NK-92 treated with Interleukin-12 subunit alpha and Interleukin-12 subunit beta, amount 100 ng/mL, for 24 hours (cell line): ENCODE results near the gene ADH5.
"Not testable (repeated sequence)": the region's sequence is repeated elsewhere in the genome, so short reads cannot be mapped to it uniquely, and the experiment has no call there.

Source experiments
- DNase-seq: peaks from one replicate; lab custom pipeline; 2025; lab: John Stamatoyannopoulos, UW

Gene ADH5

DNA sequence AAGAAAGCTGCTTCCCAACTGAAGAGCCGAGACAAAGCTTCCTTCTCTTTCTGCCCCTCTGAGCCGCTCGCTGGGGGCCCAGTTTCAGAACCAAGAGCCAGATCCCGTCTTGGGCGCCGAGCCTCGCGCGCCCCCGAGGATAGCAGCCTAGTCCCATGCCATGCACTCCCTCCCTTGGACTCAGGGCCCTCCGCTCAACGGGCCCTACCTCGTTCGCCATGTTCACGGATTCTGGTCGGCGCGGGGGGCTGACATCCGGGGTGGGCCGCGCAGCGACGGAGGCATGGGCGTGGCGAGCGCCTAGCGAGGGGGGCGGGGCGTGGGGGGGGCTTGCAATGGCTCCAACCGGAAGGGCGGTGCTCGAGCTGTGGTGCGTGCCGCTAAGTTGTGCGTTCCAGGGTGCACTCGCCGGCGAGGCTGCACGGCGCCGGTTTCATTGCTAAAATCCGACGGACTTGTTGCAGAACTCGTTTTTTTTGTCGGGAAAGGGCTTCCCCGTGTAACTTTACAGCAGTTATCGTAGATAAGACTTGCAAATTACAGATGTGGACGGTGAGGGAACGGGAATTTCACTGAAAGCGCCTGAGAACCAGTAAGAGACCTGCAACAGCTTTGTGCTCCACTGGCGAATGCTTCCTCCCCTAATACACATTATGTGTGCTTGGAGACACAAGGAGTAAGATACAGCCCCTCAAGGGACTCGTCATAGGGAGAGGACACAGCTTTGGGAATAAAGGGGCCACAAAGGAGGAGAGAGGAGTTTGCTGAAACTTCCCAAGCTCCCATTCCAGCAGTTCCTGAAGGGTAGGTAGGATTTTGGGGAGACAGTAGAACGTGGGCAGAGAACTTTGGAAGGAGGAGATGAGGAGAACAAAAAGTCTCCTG, at the start of gene ADH5:
Gene ADH5, minus strand, starts transcription at position 308 of the 885 bp plus-strand sequence. Its CDS starts 88 bp downstream, at position 220.
- DNase-seq = peak; percentile 83

DNA sequence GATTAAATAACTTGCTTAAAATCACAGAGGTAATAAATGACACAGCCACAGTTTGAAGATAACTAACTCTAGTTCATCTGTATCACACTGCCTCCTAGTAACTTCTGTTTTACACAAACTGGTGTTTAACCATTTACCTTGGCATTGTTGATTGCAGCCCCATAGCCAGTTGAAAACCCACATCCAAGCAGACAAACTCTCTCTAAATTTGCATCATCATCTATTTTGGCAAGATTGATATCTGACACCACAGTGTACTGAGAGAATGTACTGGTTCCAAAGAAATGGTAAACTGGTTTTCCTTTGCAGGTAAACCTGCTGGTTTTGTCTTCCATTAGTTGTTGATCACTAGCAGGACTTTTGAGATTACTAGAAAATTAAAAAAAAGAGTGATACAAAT, 47.7 kb upstream of the ADH5 start:
- no peak for DNase-seq

DNA sequence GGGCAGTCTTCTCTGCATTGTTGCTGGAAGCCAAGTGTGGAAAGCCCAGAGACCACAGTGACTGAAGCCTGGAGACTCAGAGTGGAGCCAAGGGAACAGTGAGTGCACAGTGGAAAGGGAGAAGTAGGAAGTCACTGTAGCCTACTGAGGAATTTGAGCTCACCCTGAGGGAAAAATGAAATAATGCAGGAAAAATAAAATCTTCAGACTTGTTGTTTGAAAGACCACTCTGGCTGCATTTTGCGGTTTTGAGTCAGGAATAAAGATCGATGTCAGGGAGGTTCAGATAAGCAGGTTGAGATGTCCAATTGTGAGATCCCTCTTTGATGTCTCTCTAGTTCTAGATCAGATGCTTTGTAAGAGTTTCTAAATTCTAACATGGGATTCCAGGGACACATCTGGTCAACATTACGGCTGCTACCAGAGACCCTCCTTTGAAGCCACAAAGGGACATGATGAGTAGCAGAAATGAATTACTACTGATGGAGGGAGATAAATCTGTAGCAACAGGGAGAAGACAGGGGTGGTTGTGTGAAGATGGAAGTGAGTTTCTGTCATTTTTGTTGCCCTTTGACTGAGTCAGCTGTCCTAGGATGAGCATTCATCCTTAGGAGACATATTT, 47.1 kb upstream of the ADH5 start:
- no peak for DNase-seq

DNA sequence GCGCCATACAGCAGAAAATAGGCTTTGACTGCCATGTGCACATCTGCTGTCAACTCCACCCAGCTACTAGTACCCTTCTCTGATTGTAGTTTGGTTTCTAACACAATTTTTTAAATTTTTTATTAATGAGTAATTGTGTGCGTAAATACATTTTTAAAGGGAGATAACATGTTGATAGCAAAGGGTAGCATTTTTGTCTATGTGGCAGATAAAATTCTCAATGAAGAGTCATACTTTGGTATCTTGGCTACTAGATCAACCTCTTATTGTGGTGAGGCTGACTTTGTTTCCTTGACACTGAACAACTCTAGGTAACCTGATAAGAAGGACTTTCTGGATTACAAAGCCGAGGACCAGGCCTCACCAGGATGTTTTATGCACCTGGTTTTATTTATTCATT, 46.0 kb upstream of the ADH5 start:
- no peak for DNase-seq

DNA sequence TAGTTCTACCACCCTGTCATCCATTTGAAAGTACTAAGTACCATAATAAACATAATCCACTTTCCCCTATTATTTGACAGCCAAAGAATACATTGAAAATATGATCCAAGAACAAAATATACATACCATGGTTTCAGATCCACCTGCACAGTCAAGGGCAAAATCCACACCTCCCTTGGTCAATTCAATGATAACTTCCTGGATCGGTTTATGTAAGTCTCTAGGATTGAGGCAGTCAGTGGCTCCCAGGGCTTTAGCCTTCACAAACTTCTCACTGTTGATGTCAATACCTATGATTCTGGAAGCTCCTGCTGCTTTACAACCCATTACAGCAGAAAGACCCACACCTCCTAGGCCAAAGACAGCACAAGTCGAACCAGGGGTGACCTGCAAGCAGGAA, 42.8 kb upstream of the ADH5 start:
- no peak for DNase-seq

DNA sequence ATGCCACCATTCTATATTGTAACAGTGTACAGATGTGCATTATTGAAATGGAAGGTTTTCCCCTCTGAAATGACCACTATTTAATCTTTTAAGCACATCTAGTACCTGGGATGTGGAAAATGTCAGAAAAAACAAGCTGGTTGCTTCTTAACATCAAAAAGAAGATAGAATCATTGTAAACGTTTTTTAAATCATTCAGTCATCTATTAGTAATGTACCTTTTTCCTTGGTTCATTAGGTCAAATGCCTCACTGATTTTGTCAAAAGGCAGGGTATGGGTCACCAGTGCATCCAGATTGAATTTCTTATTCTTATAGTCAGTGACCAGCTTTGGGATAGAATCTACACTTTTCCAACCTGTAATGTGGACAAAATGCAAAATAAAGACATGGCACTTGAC, 37.8 kb upstream of the ADH5 start:
- DNase-seq = no peak

DNA sequence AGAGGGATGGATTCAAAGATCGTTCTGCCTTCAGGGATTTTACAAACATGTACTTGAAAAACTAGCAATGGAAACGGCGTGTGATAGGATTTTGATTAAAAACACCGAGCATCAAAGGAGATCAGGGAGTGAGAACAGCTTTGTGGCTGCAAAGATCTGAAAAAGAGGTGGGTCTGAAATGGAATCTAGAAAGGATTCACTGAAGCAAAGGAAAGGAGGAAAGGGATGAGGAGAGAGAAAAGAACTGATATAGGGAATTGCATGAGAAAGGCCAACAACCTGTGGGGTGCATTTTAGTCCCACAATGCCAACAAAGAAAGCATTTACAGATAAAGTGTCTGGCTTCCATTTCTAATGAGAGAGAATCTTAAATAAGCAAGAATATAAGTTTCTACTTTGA, 32.4 kb upstream of the ADH5 start:
- no peak for DNase-seq

DNA sequence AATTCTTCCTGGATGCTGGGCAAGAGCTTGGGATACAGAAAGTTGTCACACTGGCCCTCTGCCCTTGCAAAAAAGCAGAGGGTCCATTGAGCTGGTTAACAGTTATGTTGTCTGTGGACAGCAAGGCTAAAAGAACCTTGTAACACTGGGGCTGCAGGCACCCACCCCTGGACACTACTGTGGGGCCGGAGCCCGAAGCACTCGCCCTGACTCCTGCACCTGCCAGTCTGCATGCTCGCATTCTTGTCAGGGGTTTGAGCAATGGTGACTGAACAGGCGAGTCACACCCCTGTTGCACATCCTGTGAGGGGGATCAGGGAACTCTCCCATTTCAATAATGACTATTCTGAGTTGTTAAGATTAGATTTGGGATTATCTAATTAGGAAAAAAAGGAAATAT, 31.9 kb upstream of the ADH5 start:
- no peak for DNase-seq

DNA sequence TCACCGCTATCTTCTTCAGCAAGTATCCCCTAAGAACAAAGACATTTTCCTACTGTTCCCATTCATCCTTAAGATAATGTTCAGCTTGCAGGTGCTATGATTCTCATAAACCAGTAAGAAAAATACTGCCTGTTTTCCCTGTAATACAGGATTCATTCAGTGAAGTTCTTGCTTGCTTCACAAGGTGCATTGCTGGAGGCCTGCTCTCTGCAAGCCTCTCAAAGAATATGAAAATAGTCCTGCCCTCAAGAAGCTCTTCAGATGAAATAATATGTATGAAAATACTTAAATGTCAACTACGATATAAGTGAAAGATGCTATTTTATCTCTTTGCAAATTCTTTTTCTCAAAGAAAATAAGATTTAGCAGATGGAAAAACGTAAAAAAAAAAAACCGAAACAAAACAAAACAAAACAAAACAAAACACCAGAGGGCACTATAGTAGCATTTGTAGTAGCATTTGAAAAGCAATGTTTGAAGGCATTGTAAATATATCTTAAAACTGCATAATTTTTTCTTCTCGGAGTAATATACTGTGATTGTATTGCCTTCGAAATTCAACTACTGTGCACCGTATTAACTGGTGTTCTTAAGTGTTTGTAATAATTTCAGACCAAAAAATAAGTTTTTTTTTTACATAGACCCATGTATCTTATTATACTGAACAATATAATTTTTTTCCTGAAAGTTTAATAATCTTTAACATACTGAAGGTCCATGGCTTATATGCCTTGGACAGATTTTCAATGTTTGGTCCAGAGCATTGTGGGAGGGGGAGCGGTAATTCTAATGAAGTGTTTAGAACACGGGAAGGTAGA, 29.5 kb upstream of the ADH5 start:
- DNase-seq = no peak

DNA sequence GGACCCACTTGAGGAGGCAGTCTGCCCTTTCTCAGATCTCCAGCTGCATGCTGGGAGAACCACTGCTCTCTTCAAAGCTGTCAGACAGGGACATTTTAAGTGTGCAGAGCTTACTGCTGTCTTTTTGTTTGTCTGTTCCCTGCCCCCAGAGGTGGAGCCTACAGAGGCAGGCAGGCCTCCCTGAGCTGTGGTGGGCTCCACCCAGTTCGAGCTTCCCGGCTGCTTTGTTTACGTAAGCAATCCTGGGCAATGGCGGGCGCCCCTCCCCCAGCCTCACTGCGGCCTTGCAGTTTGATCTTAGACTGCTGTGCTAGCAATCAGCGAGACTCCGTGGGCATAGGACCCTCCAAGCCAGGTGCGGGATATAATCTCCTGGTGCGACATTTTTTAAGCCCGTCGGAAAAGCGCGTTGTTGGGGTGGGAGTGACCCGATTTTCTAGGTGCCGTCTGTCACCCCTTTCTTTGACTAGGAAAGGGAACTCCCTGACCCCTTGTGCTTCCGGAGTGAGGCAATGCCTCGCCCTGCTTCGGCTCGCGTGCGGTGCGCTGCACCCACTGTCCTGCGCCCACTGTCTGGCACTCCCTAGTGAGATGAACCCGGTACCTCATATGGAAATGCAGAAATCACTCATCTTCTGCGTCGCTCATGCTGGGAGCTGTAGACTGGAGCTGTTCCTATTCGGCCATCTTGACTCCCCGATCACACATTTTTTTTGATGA, 28.7 kb upstream of the ADH5 start:
- not testable (repeated sequence) for DNase-seq

DNA sequence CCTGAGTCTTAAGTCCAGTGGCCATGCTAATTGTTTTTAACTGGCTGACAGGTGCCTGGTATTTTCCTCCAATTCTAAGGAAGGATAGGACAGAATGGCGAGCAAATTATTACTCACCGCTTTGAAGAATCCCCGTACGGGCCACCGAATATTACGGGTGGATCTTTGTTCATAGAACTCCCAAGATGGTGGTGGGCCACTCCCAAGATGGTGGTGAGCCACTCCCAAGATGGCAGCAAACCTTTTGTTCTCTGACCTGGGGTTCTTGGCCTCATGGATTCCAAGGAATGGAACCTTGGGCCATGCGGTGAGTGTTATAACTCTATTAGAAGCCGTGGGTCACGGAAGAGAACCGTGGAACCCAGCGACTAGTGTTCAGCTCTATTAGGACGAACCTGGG, 20.7 kb upstream of the ADH5 start:
- not testable (repeated sequence) for DNase-seq

DNA sequence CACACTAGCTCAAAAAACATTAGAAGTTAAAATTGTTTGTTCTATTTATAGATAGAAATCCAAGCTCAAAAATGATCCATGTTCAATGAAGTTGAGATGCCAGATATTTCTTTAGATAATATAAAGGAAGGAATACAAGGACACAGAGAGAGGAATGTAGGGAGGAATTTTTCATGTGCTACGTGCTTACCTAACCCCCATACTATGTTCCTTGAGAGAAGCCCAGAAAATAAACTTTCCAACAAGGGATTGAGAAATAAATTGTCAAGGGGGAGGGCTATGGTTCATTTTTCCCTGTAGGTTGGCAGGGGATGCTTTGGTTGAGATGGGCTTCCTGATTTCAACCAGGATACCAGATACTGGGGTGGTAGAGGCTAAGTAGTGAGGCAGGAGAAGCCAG, 15.6 kb upstream of the ADH5 start:
- DNase-seq = no peak

DNA sequence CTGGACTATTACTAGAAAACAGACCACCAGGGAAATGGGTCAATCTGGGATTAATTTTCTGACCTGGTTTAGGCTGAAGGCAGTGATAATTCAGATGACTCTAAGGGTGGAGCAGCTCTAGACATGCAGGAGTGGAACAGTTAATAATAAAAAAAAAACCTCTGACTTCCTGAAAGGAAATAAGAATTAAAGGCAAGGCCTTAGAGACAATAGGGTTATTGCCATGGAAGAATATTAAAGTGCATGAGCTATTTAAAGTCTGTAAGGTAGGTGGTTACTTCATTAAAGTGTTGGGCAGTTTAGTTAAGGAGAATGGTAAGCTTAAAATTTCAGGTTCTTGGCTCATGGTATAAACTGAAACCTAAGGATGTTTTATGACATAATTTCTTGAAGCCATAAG, 14.6 kb upstream of the ADH5 start:
- DNase-seq = no peak

DNA sequence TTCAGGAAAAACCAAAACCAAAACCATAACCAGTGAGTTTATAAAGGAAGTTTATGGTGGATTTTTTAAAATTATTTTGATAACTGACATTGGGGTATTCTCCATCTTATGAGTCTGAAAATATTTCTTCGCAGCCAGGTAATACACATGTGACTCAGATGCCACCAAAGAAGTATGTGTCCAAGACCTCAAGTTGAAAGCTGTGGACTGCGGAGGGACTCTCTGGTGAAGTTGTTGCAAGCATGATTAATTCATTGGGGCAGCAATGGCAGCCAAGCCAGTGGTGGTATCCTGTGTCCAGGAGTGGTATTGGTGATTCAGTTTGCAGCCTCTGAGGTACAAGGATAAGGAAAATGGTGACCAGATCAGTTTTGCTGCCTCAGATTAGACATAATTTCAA, 14.0 kb upstream of the ADH5 start:
- DNase-seq = no peak

DNA sequence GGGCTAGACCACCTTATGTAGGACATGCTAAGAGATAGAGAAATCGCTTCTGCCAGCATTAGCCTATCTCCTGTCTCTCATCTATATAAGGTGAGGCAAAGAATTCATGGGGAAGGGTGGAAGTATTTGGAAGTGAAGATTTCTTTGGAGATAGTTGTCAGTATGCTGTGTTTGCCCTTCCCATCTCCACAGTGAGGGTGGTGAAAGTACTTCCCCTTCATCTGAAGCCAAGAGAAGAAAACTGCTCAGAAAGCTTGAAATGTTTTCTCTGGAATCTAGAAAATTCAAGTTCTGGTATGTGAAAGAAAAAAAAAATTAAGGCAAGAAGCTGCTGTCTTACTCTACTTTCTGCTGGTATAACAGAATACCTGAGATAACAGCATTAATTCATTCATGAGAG, 12.3 kb upstream of the ADH5 start:
- no peak for DNase-seq

DNA sequence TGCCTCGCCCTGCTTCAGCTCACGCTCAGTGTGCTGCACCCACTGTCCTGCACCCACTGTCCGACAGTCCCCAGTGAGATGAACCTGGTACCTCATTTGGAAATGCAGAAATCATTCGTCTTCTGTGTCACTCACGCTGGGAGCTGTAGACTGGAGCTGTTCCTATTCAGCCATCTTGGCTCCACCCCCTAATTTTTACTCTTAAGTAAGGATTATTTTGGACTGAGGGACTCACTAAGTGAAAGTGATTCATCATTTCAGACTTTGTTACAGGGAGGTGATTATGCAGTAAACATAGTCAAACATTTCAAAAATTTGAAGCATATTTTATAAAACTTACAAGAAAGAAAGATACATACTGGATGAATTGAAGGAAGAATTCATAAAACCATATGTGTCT, 11.2 kb upstream of the ADH5 start:
- not testable (repeated sequence) for DNase-seq

DNA sequence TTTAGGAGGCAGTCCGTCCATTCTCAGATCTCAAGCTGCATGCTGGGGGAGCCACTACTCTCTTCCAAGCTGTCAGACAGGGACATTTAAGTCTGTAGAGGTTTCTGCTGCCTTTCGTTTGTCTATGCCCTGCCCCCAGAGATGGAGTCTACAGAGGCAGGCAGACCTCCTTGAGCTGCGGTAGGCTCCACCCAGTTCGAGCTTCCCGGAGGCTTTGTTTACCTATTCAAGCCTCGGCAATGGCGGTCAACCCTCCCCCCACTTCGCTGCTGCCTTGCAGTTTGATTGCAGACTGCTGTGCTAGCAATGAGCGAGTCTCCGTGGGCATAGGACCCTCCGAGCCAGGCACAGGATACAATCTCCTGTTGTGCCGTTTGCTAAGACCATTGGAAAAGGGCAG, 10.7 kb upstream of the ADH5 start:
- DNase-seq = no peak

DNA sequence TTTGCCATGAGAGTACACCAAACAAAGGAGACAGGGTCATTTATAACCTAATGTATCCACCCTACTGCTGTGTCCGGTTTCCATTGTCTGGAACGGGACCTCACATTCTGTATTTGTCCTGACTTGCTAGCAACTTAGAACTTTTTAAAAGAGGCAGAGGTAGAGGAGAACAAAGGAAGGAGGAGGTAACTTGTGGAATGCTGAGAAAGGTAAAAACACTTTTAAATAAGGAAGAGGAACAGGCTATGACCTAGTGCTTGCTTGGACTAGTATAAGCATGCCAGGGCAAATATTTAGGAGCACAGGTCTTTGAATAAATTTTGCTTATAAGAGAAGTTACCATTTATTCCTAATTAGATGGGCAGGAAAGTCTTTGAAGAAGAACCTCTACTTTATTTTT, 3.3 kb upstream of the ADH5 start:
- not testable (repeated sequence) for DNase-seq

DNA sequence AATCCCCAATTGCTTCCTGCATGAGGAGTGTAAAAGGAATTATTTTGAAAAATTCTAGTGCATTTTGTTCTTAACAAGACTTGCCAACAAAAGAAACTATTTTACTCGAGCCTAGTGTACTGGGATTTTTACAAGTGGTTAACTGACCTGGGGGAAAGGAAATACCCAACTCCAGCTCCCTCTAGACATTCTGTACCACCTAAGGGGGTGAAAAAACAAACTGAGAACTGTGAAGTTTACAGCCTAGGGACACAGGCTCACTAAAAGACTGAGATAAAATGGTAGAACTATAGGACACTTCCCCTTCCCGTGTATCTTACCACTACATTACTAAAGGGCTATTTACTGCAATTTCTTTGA, 2.6 kb upstream of the ADH5 start:
- DNase-seq = no peak

DNA sequence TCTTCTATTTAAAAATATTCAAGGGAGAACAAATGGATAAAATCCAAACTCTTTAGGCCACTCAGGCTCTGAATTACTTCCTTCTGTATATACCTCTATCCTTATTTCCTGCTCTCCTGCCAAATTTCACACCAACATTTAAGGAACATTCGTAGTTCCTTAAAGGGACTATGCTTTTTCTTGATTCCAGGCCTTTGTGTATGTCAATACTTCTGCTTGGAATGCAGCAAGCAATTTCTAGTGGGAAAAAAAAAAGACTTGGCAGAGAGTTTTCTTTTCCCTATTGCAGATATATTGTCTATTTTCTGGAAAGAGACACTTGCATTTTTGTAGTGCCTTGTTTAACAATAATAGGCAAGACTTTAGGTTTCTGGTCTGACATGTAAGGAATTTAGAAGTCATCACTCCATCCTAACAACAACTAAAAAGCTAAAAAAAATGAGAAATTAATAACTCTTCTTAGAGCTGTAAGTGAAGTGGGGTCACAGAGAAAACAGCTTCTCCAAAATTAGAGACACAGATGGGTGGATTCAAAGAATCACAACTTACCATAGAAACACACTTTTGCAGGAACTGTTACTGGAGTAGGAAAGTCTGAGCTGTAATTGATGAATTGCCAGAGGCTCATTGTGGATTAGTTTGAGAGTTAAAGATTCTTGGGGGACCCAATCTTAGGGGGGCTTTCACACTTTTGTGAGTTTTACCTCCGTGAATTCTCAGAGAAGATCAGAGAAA, 2.1 kb upstream of the ADH5 start:
- DNase-seq = no peak

DNA sequence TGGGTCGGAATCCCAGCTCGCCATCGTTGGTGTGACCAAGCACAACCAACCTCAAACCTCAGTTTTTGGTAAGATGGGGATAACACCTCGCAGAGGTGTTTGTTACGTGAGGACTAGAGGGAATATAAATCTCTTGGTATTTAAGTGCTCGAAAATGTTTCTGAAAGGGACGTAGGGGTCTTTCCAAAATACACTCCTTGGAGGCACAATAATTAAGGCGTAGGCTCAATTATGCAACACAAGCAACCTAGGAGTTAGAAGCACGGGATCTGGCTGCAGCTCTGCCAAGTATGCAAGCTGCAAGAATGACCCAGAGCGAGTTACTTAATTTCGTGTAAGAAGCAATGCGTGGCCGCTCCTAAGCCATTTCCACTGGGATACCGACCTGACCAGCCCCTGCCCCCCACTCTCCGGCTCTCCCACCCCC, 552 bp downstream of the ADH5 start:
- DNase-seq = peak; percentile 13
